Astrocyte (in vitro differentiated cells and primary cell): Measurements from ENCODE around the gene DLG1.

Experiments
- CTCF ChIP-seq: IDR thresholded peaks from 2 replicates; pipeline ENCODE4 v1.5.1; 2011; ENCODE audit warnings: low read depth, mild to moderate bottlenecking, inconsistent platforms, low read length, moderate library complexity; ENCODE audit not compliant: insufficient read depth
- EZH2 ChIP-seq: IDR thresholded peaks from 2 replicates; pipeline ENCODE4 v1.6.1; 2012; ENCODE audit warnings: mild to moderate bottlenecking, low read length, inconsistent platforms; ENCODE audit not compliant: insufficient read depth

- no peak for TF ChIP-seq CTCF
- TF ChIP-seq EZH2 = no peak
Measured at GRCh38 chr3:197293605-197294237, 4.7 kb downstream of the DLG1 start.
